Activated naive CD8-positive, alpha-beta T cell treated with anti-CD3 and anti-CD28 coated beads, Interleukin-2, amount 10 ng/mL, durations not matched to agents 7 days and 5 days (primary cell): ENCODE measurements around the gene SLC8A1. TPM values are rescaled to one million over a fixed set of nuclear protein-coding genes. Genes with fewer than 3 reads are reported as not detected.

Source experiments
- ATAC-seq: fragments of 150-1000 bp; cut with Tn5 transposase; one replicate; pipeline ENCODE4 v1.10.0; 2021; ENCODE audit warnings: low read depth, moderate library complexity
- POLR2A ChIA-PET: fragments of 350-600 bp; sonication (Branson Sonifier 250); formaldehyde crosslinking; loops from one replicate; lab custom pipeline; 2021; ENCODE audit warnings: antibody characterized with exemption; lab: Charles Lee
- DNase-seq: peaks from one replicate; pipeline ENCODE4 v3.0.0; 2021
- H3K27ac Mint-ChIP-seq: one replicate; pipeline ENCODE4 v1.8.0; 2022; ENCODE audit warnings: mild to moderate bottlenecking, mixed read lengths
- H3K27me3 Mint-ChIP-seq: one replicate; pipeline ENCODE4 v1.8.0; 2022; ENCODE audit warnings: mild to moderate bottlenecking, moderate library complexity, mixed read lengths
- H3K36me3 Mint-ChIP-seq: one replicate; pipeline ENCODE4 v1.8.0; 2021; ENCODE audit warnings: mild to moderate bottlenecking, mixed read lengths
- H3K4me1 Mint-ChIP-seq: one replicate; pipeline ENCODE4 v1.8.0; 2021; ENCODE audit warnings: mixed read lengths
- H3K4me3 Mint-ChIP-seq: one replicate; pipeline ENCODE4 v1.8.0; 2022; ENCODE audit warnings: mild to moderate bottlenecking, moderate library complexity, mixed read lengths
- H3K9me3 Mint-ChIP-seq: one replicate; pipeline ENCODE4 v1.8.0; 2021; ENCODE audit warnings: mixed read lengths
- total RNA-seq, 2 experiments: library from RNA; stranded (reverse); gene quantifications; one replicate each; pipeline ENCODE4 v1.2.3, GENCODE V29; 2021

Gene SLC8A1
- total RNA-seq, 2 experiments from 2014 or later = 0.68 to 0.75 TPM

GRCh38 chr2:40476436-40476835 lies 24.5 kb upstream of the SLC8A1 start:
- no peaks in the 10 kb centered on the region for H3K4me1 Mint-ChIP-seq
- H3K36me3 Mint-ChIP-seq = no peaks in the 10 kb centered on the region
- DNase-seq = no peak
- POLR2A ChIA-PET = no interaction called here
- no peak overlapping the region for H3K27ac Mint-ChIP-seq
- H3K4me3 Mint-ChIP-seq = no peak overlapping the region
- H3K27me3 Mint-ChIP-seq = peaks cover 2% of the 10 kb centered on the region
- H3K9me3 Mint-ChIP-seq = no peaks in the 10 kb centered on the region
- ATAC-seq = no peak

GRCh38 chr2:40474306-40474705 lies 22.4 kb upstream of the SLC8A1 start:
- POLR2A ChIA-PET = no interaction called here
- H3K9me3 Mint-ChIP-seq = no peaks in the 10 kb centered on the region
- DNase-seq (no peak), ATAC-seq (no peak)
- no peak overlapping the region for H3K27ac Mint-ChIP-seq
- no peaks in the 10 kb centered on the region for H3K36me3 Mint-ChIP-seq
- peaks cover 2% of the 10 kb centered on the region for H3K27me3 Mint-ChIP-seq
- H3K4me3 Mint-ChIP-seq = no peak overlapping the region
- no peaks in the 10 kb centered on the region for H3K4me1 Mint-ChIP-seq

- H3K27ac Mint-ChIP-seq = no peak overlapping the region
- POLR2A ChIA-PET = no interaction called here
- ATAC-seq (no peak), DNase-seq (no peak)
- no peak overlapping the region for H3K4me3 Mint-ChIP-seq
- no peaks in the 10 kb centered on the region for H3K9me3 Mint-ChIP-seq
- H3K27me3 Mint-ChIP-seq = no peaks in the 10 kb centered on the region
- no peaks in the 10 kb centered on the region for H3K4me1 Mint-ChIP-seq
- H3K36me3 Mint-ChIP-seq = no peaks in the 10 kb centered on the region
Measured at GRCh38 chr2:40471866-40472265, 20.0 kb upstream of the SLC8A1 start.

- Mint-ChIP-seq H3K4me3 (no peak overlapping the region), H3K36me3 (no peaks in the 10 kb centered on the region), H3K27ac (no peak overlapping the region), H3K4me1 (no peaks in the 10 kb centered on the region), H3K27me3 (no peaks in the 10 kb centered on the region), H3K9me3 (no peaks in the 10 kb centered on the region)
- DNase-seq (no peak), ATAC-seq (no peak)
- POLR2A ChIA-PET = no interaction called here
Measured at GRCh38 chr2:40470822-40471813, 19.2 kb upstream of the SLC8A1 start.

- Mint-ChIP-seq H3K4me3 (no peak overlapping the region), H3K9me3 (no peaks in the 10 kb centered on the region), H3K27ac (no peak overlapping the region), H3K27me3 (no peaks in the 10 kb centered on the region), H3K4me1 (no peaks in the 10 kb centered on the region), H3K36me3 (no peaks in the 10 kb centered on the region)
- POLR2A ChIA-PET = no interaction called here
- DNase-seq (no peak), ATAC-seq (no peak)
Measured at GRCh38 chr2:40466935-40467572, 15.2 kb upstream of the SLC8A1 start.

GRCh38 chr2:40466332-40466906 lies 14.5 kb upstream of the SLC8A1 start:
- H3K36me3 Mint-ChIP-seq = no peaks in the 10 kb centered on the region
- DNase-seq = no peak
- no peaks in the 10 kb centered on the region for H3K9me3 Mint-ChIP-seq
- ATAC-seq = no peak
- no peaks in the 10 kb centered on the region for H3K4me1 Mint-ChIP-seq
- no peak overlapping the region for H3K4me3 Mint-ChIP-seq
- H3K27me3 Mint-ChIP-seq = no peaks in the 10 kb centered on the region
- no peak overlapping the region for H3K27ac Mint-ChIP-seq
- POLR2A ChIA-PET = no interaction called here

- Mint-ChIP-seq H3K9me3 (no peaks in the 10 kb centered on the region), H3K4me1 (no peaks in the 10 kb centered on the region), H3K27me3 (peaks cover 5% of the 10 kb centered on the region), H3K4me3 (no peak overlapping the region), H3K27ac (no peak overlapping the region), H3K36me3 (no peaks in the 10 kb centered on the region)
- ATAC-seq (no peak), DNase-seq (no peak)
- POLR2A ChIA-PET = no interaction called here
Measured at GRCh38 chr2:40463112-40463511, 11.2 kb upstream of the SLC8A1 start.

- Mint-ChIP-seq H3K4me3 (no peak overlapping the region), H3K9me3 (no peaks in the 10 kb centered on the region), H3K27me3 (peaks cover 18% of the 10 kb centered on the region), H3K27ac (no peak overlapping the region), H3K36me3 (no peaks in the 10 kb centered on the region), H3K4me1 (no peaks in the 10 kb centered on the region)
- ATAC-seq (no peak), DNase-seq (no peak)
- POLR2A ChIA-PET = no interaction called here
Measured at GRCh38 chr2:40458271-40458794, 6.4 kb upstream of the SLC8A1 start.

- H3K4me1 Mint-ChIP-seq = no peaks in the 10 kb centered on the region
- no peak overlapping the region for H3K4me3 Mint-ChIP-seq
- POLR2A ChIA-PET = no interaction called here
- ATAC-seq (no peak), DNase-seq (no peak)
- no peaks in the 10 kb centered on the region for H3K36me3 Mint-ChIP-seq
- peaks cover 21% of the 10 kb centered on the region for H3K27me3 Mint-ChIP-seq
- no peak overlapping the region for H3K27ac Mint-ChIP-seq
- H3K9me3 Mint-ChIP-seq = no peaks in the 10 kb centered on the region
Measured at GRCh38 chr2:40457837-40458236, 5.9 kb upstream of the SLC8A1 start.

GRCh38 chr2:40457366-40457765 lies 5.5 kb upstream of the SLC8A1 start:
- H3K36me3 Mint-ChIP-seq = no peaks in the 10 kb centered on the region
- no peak overlapping the region for H3K4me3 Mint-ChIP-seq
- ATAC-seq (no peak), DNase-seq (no peak)
- H3K27me3 Mint-ChIP-seq = peaks cover 26% of the 10 kb centered on the region
- no peaks in the 10 kb centered on the region for H3K9me3 Mint-ChIP-seq
- peaks cover 3% of the 10 kb centered on the region for H3K4me1 Mint-ChIP-seq
- POLR2A ChIA-PET = no interaction called here
- H3K27ac Mint-ChIP-seq = no peak overlapping the region

- Mint-ChIP-seq H3K27me3 (peaks cover 28% of the 10 kb centered on the region), H3K36me3 (no peaks in the 10 kb centered on the region), H3K27ac (no peak overlapping the region), H3K4me3 (no peak overlapping the region), H3K9me3 (no peaks in the 10 kb centered on the region), H3K4me1 (peaks cover 5% of the 10 kb centered on the region)
- ATAC-seq = no peak
- POLR2A ChIA-PET = no interaction called here
- no peak for DNase-seq
Measured at GRCh38 chr2:40456926-40457325, 5.0 kb upstream of the SLC8A1 start.

- Mint-ChIP-seq H3K36me3 (no peaks in the 10 kb centered on the region), H3K9me3 (no peaks in the 10 kb centered on the region)
Measured at GRCh38 chr2:40455661-40456060, 3.8 kb upstream of the SLC8A1 start.

GRCh38 chr2:40454321-40454720 lies 2.4 kb upstream of the SLC8A1 start:
- no peak for DNase-seq
- Mint-ChIP-seq H3K36me3 (no peaks in the 10 kb centered on the region), H3K27me3 (peaks cover 53% of the 10 kb centered on the region), H3K9me3 (no peaks in the 10 kb centered on the region), H3K27ac (no peak overlapping the region), H3K4me1 (peaks cover 17% of the 10 kb centered on the region), H3K4me3 (no peak overlapping the region)
- POLR2A ChIA-PET = no interaction called here
- ATAC-seq = no peak

More at GRCh38 chr2:40455661-40456060, 3.8 kb upstream of the SLC8A1 start:
- peaks cover 10% of the 10 kb centered on the region for H3K4me1 Mint-ChIP-seq
- no peak overlapping the region for H3K27ac Mint-ChIP-seq
- H3K4me3 Mint-ChIP-seq = no peak overlapping the region
- no peak for ATAC-seq
- DNase-seq = no peak
- H3K27me3 Mint-ChIP-seq = peaks cover 40% of the 10 kb centered on the region
- POLR2A ChIA-PET = no interaction called here
